GM18873 (cell line): ENCODE results near the gene ADAM12.

Source experiments
- ATAC-seq: cut with Tn5 transposase; IDR thresholded peaks from one replicate; pipeline ENCODE4 v1.9.1; 2021; ENCODE audit warnings: mild to moderate bottlenecking, moderate library complexity, moderate number of reproducible peaks; ENCODE audit not compliant: unreplicated experiment, low FRiP score

Gene ADAM12

GRCh38 chr10:126158133-126158892, 230.0 kb downstream of the ADAM12 start:
- ATAC-seq, result no peak

DNA sequence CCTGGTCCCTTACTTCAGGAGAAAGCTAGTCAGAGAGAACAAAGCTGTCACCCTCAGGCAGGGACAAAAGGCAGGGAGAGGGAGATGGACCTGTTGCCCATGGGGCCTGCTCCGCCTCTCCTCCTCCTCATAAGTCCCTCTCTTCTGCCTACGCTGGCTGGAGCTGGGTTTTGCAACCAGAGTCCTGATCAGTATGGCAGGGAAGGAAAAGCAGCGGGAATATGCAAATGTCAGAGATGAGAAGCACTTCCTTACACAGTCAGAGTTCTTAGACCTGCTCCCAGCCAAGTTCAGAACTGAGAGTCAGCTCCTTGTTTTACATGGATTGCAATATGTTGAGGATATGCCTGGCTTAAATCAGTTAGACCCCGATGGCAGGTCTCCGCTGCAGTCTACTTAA, 231.1 kb downstream of the ADAM12 start:
- no peak for ATAC-seq

DNA sequence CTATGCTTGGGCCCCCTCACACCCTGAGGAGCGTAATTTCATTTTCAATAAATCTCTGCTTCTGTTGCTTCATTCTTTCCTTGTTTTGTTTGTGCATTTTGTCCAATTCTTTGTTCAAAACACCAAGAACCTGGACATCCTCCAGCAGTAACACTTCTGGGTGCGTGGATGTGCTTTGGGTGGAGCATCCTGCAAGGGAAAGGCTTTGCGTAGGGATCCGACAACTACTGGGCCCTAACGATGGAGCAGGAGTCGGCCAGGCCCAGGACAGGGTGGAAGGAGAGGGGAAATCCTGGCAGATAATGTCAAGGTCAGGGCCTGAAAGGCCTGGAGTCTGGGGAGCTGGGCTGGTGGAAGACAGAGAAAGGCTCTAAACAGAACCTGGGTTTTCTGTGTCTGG, 231.8 kb downstream of the ADAM12 start:
- ATAC-seq, result no peak

DNA sequence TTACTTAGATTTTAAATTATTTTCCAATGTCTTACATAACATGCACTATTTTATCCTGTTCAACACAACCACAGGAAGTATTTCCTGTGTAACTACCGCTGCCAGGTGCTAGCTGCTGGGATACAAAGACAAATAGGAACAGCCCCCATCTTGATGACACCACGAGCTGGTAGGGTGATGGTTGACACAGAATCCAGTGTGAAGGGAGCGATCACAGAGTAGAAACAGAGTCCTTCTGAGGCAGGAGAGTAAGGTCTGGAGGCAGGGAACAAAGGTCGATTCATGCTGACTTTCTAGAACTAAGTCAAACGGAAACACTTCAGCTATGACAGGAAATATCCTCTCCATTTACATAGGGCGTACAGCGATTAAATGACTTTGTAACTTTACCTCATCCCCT, 232.3 kb downstream of the ADAM12 start:
- ATAC-seq, result no peak

GRCh38 chr10:126155528-126155927, 232.7 kb downstream of the ADAM12 start:
- ATAC-seq, result no peak

DNA sequence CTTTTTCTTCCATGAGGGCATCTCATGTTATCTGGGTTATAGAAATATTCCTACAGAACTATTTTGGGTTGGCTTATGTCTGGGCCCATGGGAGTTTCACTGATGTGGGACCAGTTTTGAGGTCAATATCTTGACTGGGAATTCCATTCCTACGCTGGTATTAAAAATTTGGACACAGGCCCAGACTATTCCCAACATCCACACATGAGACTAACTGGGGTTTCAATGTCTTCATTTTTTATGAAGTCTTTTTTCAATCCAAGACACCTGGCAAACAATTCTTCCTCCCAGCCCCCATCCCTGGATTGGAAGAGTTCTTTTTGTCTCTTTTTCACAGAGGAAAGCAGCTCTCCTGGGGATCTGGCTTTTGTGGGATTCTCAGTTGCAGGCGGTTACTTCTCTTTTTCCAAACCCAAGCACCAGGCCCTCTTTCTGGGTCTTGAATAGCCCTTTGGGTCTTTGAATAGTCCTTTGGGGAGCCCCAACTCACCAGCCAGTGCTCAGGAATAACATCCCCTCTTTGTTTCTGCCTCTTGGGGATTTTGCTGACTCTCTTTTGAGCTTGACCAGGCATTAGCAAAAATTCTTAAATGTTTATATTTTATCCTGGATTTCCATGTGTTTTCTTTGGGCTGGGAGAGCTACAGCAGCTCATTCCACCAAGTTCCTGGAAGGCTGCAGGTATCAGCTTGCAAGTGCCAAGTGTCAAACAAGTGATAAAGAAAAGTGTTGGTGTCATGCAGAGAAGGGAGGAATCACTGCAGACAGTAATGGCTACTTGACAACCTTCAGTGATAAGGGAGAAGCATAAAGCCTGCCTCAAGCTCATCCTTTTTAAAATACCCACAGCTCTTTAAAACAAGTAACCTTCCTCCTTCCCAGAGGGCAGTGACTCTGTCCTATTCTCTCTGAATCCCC, 234.3 kb downstream of the ADAM12 start:
- no peak for ATAC-seq

GRCh38 chr10:126147866-126148587, 240.2 kb downstream of the ADAM12 start:
- ATAC-seq, result no peak

GRCh38 chr10:126146771-126147170, 241.5 kb downstream of the ADAM12 start:
- no peak for ATAC-seq

DNA sequence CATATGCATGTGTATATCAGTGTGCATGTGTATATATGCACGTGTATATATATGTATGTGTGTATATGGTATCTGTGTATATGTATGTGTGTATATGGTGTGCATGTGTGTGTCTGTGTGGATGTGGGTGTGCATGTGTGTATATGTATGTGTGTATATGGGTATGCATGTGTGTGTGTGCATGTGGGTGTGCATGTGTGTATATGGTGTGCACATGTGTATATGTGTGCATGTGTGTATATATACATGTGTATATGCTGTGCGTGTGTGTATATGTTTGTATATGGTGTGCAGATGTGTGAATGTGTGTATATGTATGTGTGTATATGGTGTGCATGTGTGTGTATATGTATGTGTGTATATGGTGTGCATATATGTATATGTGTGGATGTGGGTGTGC, 245.2 kb downstream of the ADAM12 start:
- ATAC-seq, result no peak

- no peak for ATAC-seq
Measured at GRCh38 chr10:126140746-126141273, 247.5 kb downstream of the ADAM12 start.

- no peak for ATAC-seq
Measured at GRCh38 chr10:126137562-126138221, 250.6 kb downstream of the ADAM12 start.

DNA sequence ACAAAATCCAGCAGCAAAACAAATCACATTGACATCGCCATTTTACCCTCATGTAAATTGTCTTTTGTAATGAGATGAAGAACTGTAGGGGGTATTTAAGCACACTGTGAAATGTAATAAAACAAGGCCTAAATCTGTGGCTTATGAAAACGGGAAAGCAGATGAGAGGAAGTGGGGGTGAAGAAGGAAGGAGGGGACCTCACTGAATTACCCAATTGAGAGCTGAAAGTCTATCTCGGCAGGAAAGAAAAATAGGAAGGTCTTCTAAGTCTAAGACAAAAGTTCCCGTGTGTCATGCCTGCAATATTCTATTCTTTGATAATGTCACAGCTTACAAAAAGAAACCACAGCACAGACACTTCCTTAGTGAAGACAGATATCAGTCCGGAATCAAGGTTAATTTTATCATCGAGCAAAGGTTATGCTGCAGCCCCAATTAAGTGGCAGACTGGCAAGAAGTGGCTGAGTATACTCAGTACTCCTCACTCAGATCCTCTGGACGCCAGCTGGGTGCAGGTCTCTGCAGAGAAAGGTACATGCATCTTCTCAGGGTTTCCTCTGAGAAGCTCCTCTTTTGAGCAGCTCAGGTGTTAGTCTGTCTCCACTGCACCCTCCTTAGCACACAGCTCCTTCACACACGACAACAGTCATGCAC, 252.2 kb downstream of the ADAM12 start:
- ATAC-seq, result no peak

DNA sequence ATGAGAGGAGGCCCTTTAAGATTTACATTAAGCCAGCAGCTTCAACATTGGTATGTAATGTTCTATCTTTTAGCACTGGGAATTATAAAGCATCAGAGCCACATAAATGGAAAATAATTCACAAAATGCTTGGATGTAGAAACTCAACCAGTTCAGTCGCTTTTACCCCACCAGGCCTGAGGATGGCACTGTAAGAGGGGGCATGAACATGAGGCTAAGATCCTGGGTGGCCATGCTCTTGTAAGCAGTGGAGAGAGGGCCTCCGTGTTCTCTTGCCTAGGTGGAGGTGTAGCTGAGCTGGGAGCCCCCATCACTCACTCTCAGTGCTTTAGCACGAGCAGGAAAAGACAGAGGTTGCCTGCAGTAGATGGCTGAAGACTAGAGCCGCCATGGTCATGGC, 253.1 kb downstream of the ADAM12 start:
- no peak for ATAC-seq

DNA sequence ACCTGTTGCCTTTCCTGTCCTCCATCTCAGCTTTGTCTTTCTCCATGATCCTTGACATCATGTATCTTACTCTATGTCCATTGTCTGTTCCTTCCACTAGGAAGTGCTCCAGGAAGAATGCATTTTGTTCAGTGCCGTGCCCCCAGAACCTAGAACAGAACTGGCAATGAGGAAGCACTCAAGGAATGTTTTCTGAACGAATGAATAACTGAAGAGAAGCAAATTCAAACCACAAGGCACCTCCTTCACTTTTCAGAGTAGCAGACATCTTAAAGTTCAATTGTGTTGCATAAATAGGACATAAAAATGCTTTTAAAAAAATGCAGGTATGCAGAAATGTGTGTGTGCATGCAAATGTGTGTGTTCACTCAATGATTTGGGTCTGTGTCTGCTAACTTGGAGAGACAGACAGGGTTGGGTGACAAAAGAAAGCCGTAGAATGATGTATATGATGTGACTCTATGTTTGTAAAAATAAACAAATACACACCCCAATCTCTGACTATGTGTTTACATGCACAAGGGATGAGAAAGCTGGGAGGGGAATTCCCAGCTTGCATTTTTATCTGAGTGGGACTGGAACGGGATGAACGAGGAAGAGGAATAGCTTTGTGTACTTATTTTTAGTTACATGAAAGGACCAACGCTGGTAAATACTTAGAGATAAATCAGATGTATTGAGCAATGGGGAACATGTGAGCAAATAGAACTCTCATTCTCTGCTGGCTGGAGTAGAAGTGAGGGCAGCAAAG, 254.2 kb downstream of the ADAM12 start:
- no peak for ATAC-seq

GRCh38 chr10:126133082-126133620, 255.1 kb downstream of the ADAM12 start:
- ATAC-seq, result no peak

- ATAC-seq, result no peak
Measured at GRCh38 chr10:126131341-126131740, 256.9 kb downstream of the ADAM12 start.

GRCh38 chr10:126130271-126130710, 258.0 kb downstream of the ADAM12 start:
- ATAC-seq, result no peak

GRCh38 chr10:126129026-126129425, 259.3 kb downstream of the ADAM12 start:
- no peak for ATAC-seq

GRCh38 chr10:126128581-126128980, 259.7 kb downstream of the ADAM12 start:
- ATAC-seq, result no peak
